Subcutaneous adipose tissue (tissue), 4 donors: ENCODE measurements around the gene SLC6A16. TPM values are rescaled to one million over a fixed set of nuclear protein-coding genes. Genes with fewer than 3 reads are reported as not detected.

Source experiments
- CTCF ChIP-seq: fragments of 450-650 bp; IDR thresholded peaks from one replicate; pipeline ENCODE4 v1.5.1; 2016; ENCODE audit warnings: low read depth, mild to moderate bottlenecking, control low read depth, antibody characterized with exemption, moderate library complexity
- total RNA-seq, 4 donors: library from RNA; depleted of rRNA; stranded (reverse); fragments of >200 nt; gene quantifications; one replicate each; pipeline ENCODE4 v1.1.0, GENCODE V29; 2016

Gene SLC6A16
- total RNA-seq, 4 donors from 2014 or later = 0.85 to 6.0 (median 3.1) TPM

GRCh38 chr19:49309087-49309486 is 15.9 kb downstream of the SLC6A16 start:
- TF ChIP-seq CTCF = no peak

GRCh38 chr19:49301866-49302252 is 23.1 kb downstream of the SLC6A16 start:
- no peak for TF ChIP-seq CTCF

- no peak for TF ChIP-seq CTCF
These were observed 23.7 kb downstream of the SLC6A16 start for GRCh38 chr19:49301165-49301865.

- TF ChIP-seq CTCF = no peak
These were observed 27.6 kb downstream of the SLC6A16 start for GRCh38 chr19:49297403-49297802.

- no peak for TF ChIP-seq CTCF
These were observed 29.6 kb downstream of the SLC6A16 start for GRCh38 chr19:49295208-49295880.

- no peak for TF ChIP-seq CTCF
These were observed 30.6 kb downstream of the SLC6A16 start for GRCh38 chr19:49294401-49294800.

GRCh38 chr19:49290517-49290916 is 34.5 kb downstream of the SLC6A16 start:
- TF ChIP-seq CTCF = no peak
